ENCODE data around the gene NRN1L.
"Not testable (repeated sequence)": the region's sequence is repeated elsewhere in the genome, so short reads cannot be mapped to it uniquely, and the experiment has no call there.

The NRN1L gene

GRCh38 chr16:67861877-67862276 lies 22.8 kb upstream of the NRN1L start:
- DNase-seq, result no peak

- DNase-seq, result no peak
These were observed 21.8 kb upstream of the NRN1L start for GRCh38 chr16:67862623-67863583.

- DNase-seq, result not testable (repeated sequence)
These were observed 20.6 kb upstream of the NRN1L start for GRCh38 chr16:67864044-67864443.

- no peak for DNase-seq
These were observed 20.1 kb upstream of the NRN1L start for GRCh38 chr16:67864594-67864993.

- DNase-seq, result peak; percentile 55 to 63
These were observed 19.4 kb upstream of the NRN1L start for GRCh38 chr16:67865318-67865717.

- DNase-seq, result no peak
These were observed 16.4 kb upstream of the NRN1L start for GRCh38 chr16:67868290-67868689.

GRCh38 chr16:67869653-67870052 lies 15.0 kb upstream of the NRN1L start:
- DNase-seq, result no peak

- no peak for DNase-seq
These were observed 13.4 kb upstream of the NRN1L start for GRCh38 chr16:67871256-67871655.

GRCh38 chr16:67872131-67872630 lies 12.5 kb upstream of the NRN1L start:
- DNase-seq, result no peak

GRCh38 chr16:67872631-67873434 lies 11.9 kb upstream of the NRN1L start, which contains the start of gene EDC4:
Gene EDC4, plus strand, starts transcription at chr16:67873052. Its CDS starts 210 bp downstream, at chr16:67873262.
- DNase-seq, result peak; percentile 89 to 97

GRCh38 chr16:67873435-67874370 lies 11.0 kb upstream of the NRN1L start:
- no peak for DNase-seq

GRCh38 chr16:67874372-67874771 lies 10.3 kb upstream of the NRN1L start:
- DNase-seq, result no peak

- DNase-seq, result no peak
These were observed 7.6 kb upstream of the NRN1L start for GRCh38 chr16:67877064-67877463.

GRCh38 chr16:67878232-67878631 lies 6.5 kb upstream of the NRN1L start:
- DNase-seq, result no peak

GRCh38 chr16:67878846-67879245 lies 5.8 kb upstream of the NRN1L start:
- DNase-seq, result no peak

GRCh38 chr16:67879462-67879861 lies 5.2 kb upstream of the NRN1L start:
- DNase-seq, result no peak

- no peak for DNase-seq
These were observed 4.7 kb upstream of the NRN1L start for GRCh38 chr16:67879936-67880335.

- DNase-seq, result no peak
These were observed 4.1 kb upstream of the NRN1L start for GRCh38 chr16:67880584-67880983.

- no peak for DNase-seq
These were observed 3.0 kb upstream of the NRN1L start for GRCh38 chr16:67881621-67882161.

- DNase-seq, result no peak
These were observed 2.1 kb upstream of the NRN1L start for GRCh38 chr16:67882374-67883145.

Data from inflammatory macrophage treated with lipopolysaccharide for 1 hour (primary cell).